PFSK-1 (cell line): ENCODE data around the gene RPS10.

Experiments
- FOXP2 ChIP-seq: optimal IDR thresholded peaks from 2 replicates; pipeline ENCODE3; 2011; ENCODE audit warnings: borderline replicate concordance, control low read depth, inconsistent platforms; ENCODE audit not compliant: insufficient read depth; ENCODE audit errors: extremely low read length, extremely low read depth
- POLR2AphosphoS5 ChIP-seq: IDR thresholded peaks from 2 replicates; pipeline ENCODE4 v1.6.1; 2012; ENCODE audit warnings: low read depth, mild to moderate bottlenecking, control low read depth, low read length, moderate library complexity
- SIN3A ChIP-seq: IDR thresholded peaks from 2 replicates; pipeline ENCODE4 v1.6.1; 2012; ENCODE audit warnings: mild to moderate bottlenecking, low read length, moderate library complexity, borderline replicate concordance; ENCODE audit not compliant: insufficient read depth
- TAF1 ChIP-seq: IDR thresholded peaks from 2 replicates; pipeline ENCODE4 v1.6.1; 2012; ENCODE audit warnings: low read length, control low read depth, borderline replicate concordance; ENCODE audit not compliant: insufficient read depth
- TF ChIP-seq, protein P1 (sequence below), 2 experiments: IDR thresholded peaks; 2 replicates each; pipeline versions ENCODE4 v1.6.1 to v1.8.0; 2011 to 2012; ENCODE audit warnings: low read depth in 2 of 2, low read length in 2 of 2, control low read depth in 1 of 2, inconsistent platforms in 1 of 2, mild to moderate bottlenecking in 1 of 2, moderate library complexity in 1 of 2; ENCODE audit not compliant: insufficient read depth in 1 of 2

RPS10 gene

DNA sequence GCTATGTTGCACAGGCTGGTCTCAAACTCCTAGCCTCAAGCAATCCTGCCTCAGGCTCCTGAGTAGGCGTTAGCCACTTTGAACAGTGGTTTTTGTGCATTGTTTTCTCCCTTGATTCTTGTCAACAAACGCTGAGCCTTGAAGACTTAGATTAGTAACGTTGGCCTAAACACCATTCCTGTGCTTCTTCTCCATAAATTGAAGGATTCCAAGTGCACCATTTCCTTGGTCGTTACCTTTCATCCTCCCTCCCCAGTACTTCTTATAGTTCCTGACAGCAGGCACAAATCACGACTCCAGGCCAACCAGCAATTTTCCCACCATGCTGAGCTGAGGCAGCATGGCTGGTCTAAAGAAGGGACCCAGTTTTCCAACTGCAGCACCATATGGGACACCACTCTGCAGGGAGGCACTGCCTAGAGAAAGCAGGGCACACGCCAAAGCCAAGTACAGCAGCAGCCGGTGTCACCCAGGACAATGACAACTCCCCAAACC is 8.9 kb downstream of the RPS10 start:
- peak; percentile 1; the same call in 1 of the 2 replicates for TF ChIP-seq POLR2AphosphoS5
- TF ChIP-seq, protein P1, sequence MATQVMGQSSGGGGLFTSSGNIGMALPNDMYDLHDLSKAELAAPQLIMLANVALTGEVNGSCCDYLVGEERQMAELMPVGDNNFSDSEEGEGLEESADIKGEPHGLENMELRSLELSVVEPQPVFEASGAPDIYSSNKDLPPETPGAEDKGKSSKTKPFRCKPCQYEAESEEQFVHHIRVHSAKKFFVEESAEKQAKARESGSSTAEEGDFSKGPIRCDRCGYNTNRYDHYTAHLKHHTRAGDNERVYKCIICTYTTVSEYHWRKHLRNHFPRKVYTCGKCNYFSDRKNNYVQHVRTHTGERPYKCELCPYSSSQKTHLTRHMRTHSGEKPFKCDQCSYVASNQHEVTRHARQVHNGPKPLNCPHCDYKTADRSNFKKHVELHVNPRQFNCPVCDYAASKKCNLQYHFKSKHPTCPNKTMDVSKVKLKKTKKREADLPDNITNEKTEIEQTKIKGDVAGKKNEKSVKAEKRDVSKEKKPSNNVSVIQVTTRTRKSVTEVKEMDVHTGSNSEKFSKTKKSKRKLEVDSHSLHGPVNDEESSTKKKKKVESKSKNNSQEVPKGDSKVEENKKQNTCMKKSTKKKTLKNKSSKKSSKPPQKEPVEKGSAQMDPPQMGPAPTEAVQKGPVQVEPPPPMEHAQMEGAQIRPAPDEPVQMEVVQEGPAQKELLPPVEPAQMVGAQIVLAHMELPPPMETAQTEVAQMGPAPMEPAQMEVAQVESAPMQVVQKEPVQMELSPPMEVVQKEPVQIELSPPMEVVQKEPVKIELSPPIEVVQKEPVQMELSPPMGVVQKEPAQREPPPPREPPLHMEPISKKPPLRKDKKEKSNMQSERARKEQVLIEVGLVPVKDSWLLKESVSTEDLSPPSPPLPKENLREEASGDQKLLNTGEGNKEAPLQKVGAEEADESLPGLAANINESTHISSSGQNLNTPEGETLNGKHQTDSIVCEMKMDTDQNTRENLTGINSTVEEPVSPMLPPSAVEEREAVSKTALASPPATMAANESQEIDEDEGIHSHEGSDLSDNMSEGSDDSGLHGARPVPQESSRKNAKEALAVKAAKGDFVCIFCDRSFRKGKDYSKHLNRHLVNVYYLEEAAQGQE (IDR thresholded peaks at IDR 0.05; ENCODE audit: insufficient read depth in 1 of 2, low read depth in 2 of 2, low read length in 2 of 2): no peak

DNA sequence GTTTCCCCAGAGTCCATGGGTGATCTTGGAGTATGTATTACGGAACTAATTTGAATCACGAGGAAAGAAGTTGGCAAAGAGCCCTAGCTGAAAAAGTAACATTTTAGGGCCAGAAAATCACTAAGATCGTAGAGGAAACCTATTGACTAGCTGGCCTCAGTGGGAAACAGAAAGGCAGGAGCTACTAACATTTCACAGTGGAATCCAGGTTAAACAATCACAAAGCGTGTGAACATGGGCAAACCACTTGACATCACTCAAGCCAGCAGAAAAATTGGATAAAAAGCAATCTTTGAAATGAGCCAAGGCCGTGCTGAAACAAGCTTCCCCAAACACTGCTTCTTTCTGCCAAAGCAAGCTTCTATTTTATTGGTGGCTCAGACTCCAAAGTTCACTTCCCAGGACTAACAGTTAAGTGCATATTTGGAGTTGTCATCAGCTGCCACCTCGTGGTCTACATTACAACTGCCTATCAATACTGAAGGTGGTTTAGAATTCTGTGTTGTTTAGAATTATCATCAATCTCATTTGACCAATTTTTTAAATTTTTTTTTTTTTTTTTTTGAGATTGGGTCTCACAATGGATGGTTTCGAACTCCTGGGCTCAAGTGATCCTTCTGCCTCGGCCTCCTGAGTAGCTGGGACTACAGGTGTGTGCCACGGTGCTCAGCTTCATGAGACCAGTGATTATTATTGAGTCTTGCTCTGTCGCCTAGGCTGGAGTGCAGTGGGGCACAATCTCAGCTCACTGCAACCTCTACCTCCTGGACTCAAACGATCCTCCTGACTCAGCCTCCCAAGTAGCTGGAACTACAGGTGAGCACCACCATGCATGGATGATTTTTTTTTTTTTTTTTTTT is 10.6 kb downstream of the RPS10 start:
- TF ChIP-seq SIN3A (no peak), POLR2AphosphoS5 (peak; percentile 63; the same call in 1 of the 2 replicates)

GRCh38 chr6:34412643-34413214 is 13.1 kb downstream of the RPS10 start:
- TF ChIP-seq SIN3A: no peak
- no peak for TF ChIP-seq POLR2AphosphoS5
- TF ChIP-seq TAF1: no peak
- TF ChIP-seq, protein P1 (IDR thresholded peaks at IDR 0.05; ENCODE audit: insufficient read depth in 1 of 2, low read depth in 2 of 2, low read length in 2 of 2): no peak
- no peak for TF ChIP-seq FOXP2

GRCh38 chr6:34412016-34412415 is 13.9 kb downstream of the RPS10 start:
- TF ChIP-seq FOXP2: no peak
- TF ChIP-seq, protein P1 (IDR thresholded peaks at IDR 0.05; ENCODE audit: insufficient read depth in 1 of 2, low read depth in 2 of 2, low read length in 2 of 2): no peak
- no peak for TF ChIP-seq TAF1
- no peak for TF ChIP-seq POLR2AphosphoS5
- TF ChIP-seq SIN3A: no peak

DNA sequence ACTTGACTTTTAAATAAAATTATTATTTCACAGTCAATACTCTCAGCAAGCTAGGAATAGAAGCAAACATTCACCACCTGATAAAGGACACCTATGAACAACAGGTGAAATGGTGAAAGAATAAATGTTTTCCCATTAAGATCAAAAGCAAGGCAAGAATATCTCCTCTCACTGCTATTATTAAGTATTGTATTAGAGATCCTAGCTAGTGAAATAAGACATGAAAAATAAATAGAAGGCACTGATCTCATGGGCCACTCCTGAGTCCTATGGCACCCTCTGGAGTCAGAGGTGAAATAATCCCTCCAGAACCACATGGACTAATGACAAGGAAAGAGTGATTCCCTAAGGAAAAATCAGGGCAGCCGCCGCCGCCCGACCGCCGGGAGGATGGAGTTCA is 29.4 kb downstream of the RPS10 start:
- TF ChIP-seq POLR2AphosphoS5 (no peak), TAF1 (no peak), SIN3A (no peak), FOXP2 (no peak)
- TF ChIP-seq, protein P1 (IDR thresholded peaks at IDR 0.05; ENCODE audit: insufficient read depth in 1 of 2, low read depth in 2 of 2, low read length in 2 of 2): no peak
